Suprapubic skin (tissue), 4 donors: ENCODE data around the gene P2RY13.

Experiments
- CTCF ChIP-seq, 2 donors: fragments of 200-600 bp in 1 of 2; fragments of 450-650 bp in 1 of 2; sonication (generic) in 1 of 2; IDR thresholded peaks; one replicate each; pipeline ENCODE4 v1.5.1; 2016 to 2019; ENCODE audit warnings: antibody characterized with exemption in 2 of 2, mild to moderate bottlenecking in 1 of 2, moderate library complexity in 1 of 2
- POLR2A ChIP-seq, 2 donors: fragments of 450-650 bp; IDR thresholded peaks; one replicate each; pipeline ENCODE4 v1.6.1; 2017; ENCODE audit warnings: antibody characterized with exemption in 2 of 2, mild to moderate bottlenecking in 2 of 2, moderate library complexity in 2 of 2
- POLR2AphosphoS5 ChIP-seq, 3 donors: sonication (generic); formaldehyde crosslinking; IDR thresholded peaks; one replicate each; pipeline ENCODE4 v1.6.1; 2017; ENCODE audit warnings: antibody characterized with exemption in 3 of 3

GRCh38 chr3:151303751-151304150, 25.6 kb downstream of the P2RY13 start:
- TF ChIP-seq CTCF (IDR thresholded peaks at IDR 0.05): no peak
- no peak for TF ChIP-seq POLR2A (IDR thresholded peaks at IDR 0.05)
- no peak for TF ChIP-seq POLR2AphosphoS5 (IDR thresholded peaks at IDR 0.05)
